ENCODE data around the gene PGC. TPM values are rescaled to one million over a fixed set of nuclear protein-coding genes. Genes with fewer than 3 reads are reported as not detected.

PGC gene
- total and polyA plus RNA-seq, 2 donors (not counting 3 experiments of a cell fraction or from before 2014, with no cell fraction given) = not detected

- no peaks in the 10 kb centered on the region for H3K36me3 ChIP-seq (ENCODE audit: control insufficient read depth in 2 of 2, extremely low read depth in 1 of 2, insufficient read depth in 2 of 2, low read length in 2 of 2)
- no peaks in the 10 kb centered on the region for H3K79me2 ChIP-seq (ENCODE audit: control insufficient read depth, insufficient read depth, low read length)
- H3K27me3 ChIP-seq (ENCODE audit: control insufficient read depth in 2 of 2, insufficient read depth in 2 of 2, low read length in 2 of 2) = no peaks in the 10 kb centered on the region
- no TSS peak for BruUV-seq (replicated peaks)
- DNase-seq (ENCODE audit: low read depth, low spot score) (no peak), FAIRE-seq (no peak)
- no peaks in the 10 kb centered on the region for H3K9me1 ChIP-seq (replicated peaks; ENCODE audit: control insufficient read depth, extremely low read depth, insufficient read depth, low read length)
- ChIA-PET CTCF (interaction anchor here (1.8 to 2.2 kb wide), 4 partner anchors 11 to 51 kb away, joined by 5 to 19 read pairs (median 11); no protein-coding TSS in a partner anchor), POLR2A (no interaction called here)
- H3K4me1 ChIP-seq (ENCODE audit: control insufficient read depth, extremely low read depth, insufficient read depth, low read length) = peaks cover 20% of the 10 kb centered on the region
- H3K27ac ChIP-seq (ENCODE audit: insufficient read depth, low read depth, low read length) = no peak overlapping the region
- dilution Hi-C loops (cut with MboI; ENCODE audit: extremely low pct_ligation_motif_present, low sequenced_read_pairs) = no loop called here
- TF ChIP-seq MYC (IDR thresholded peaks at IDR 0.05; ENCODE audit: low read depth, low read length) (no peak), MAX (IDR thresholded peaks at IDR 0.05; ENCODE audit: insufficient read depth, insufficient read length) (no peak), CTCF (IDR thresholded peaks at IDR 0.05; ENCODE audit: extremely low read depth in 1 of 2, insufficient read depth in 1 of 2, low read depth in 1 of 2, low read length in 2 of 2) (no peak), EZH2 (IDR thresholded peaks at IDR 0.05; ENCODE audit: borderline replicate concordance, low read depth, low read length, severe bottlenecking) (no peak), JUN (IDR thresholded peaks at IDR 0.05; ENCODE audit: borderline replicate concordance, insufficient read depth, insufficient read length, low read depth) (no peak), FOS (IDR thresholded peaks at IDR 0.05; ENCODE audit: borderline replicate concordance, insufficient read depth, low read length) (no peak), POLR2A (IDR thresholded peaks at IDR 0.05; ENCODE audit: low read depth, low read length) (no peak), GATA2 (IDR thresholded peaks at IDR 0.05; ENCODE audit: insufficient read depth, insufficient read length, low read depth, low read length) (no peak), POLR2AphosphoS5 (IDR thresholded peaks at IDR 0.05; ENCODE audit: insufficient read depth, low read depth, low read length) (no peak)
- no peak overlapping the region for H3K9ac ChIP-seq (replicated peaks; ENCODE audit: extremely low read depth, insufficient read depth, low read length)
- no peak overlapping the region for H2AFZ ChIP-seq (ENCODE audit: low read depth, low read length)
- no peak overlapping the region for H3K4me3 ChIP-seq (replicated peaks in 1 of 3; ENCODE audit: insufficient read depth in 1 of 3, low read depth in 1 of 3, low read length in 3 of 3)
- H3K4me2 ChIP-seq (ENCODE audit: insufficient read depth, low read length) = no peak overlapping the region
- H4K20me1 ChIP-seq (replicated peaks; ENCODE audit: control insufficient read depth, extremely low read depth, insufficient read depth, low read length) = no peaks in the 10 kb centered on the region
- intact Hi-C loops (cut with micrococcal nuclease) = loop anchor here (1.0 kb wide), 1 partner anchor 34 kb away; no protein-coding TSS in a partner anchor
- H3K9me3 ChIP-seq (replicated peaks; ENCODE audit: control insufficient read depth, insufficient read depth, low read length) = no peaks in the 10 kb centered on the region
These were observed 14.4 kb downstream of the PGC start for GRCh38 chr6:41732591-41733359.

All from endothelial cell of umbilical vein (primary cell).